ENCODE measurements around the gene TEKTIP1.

DNA sequence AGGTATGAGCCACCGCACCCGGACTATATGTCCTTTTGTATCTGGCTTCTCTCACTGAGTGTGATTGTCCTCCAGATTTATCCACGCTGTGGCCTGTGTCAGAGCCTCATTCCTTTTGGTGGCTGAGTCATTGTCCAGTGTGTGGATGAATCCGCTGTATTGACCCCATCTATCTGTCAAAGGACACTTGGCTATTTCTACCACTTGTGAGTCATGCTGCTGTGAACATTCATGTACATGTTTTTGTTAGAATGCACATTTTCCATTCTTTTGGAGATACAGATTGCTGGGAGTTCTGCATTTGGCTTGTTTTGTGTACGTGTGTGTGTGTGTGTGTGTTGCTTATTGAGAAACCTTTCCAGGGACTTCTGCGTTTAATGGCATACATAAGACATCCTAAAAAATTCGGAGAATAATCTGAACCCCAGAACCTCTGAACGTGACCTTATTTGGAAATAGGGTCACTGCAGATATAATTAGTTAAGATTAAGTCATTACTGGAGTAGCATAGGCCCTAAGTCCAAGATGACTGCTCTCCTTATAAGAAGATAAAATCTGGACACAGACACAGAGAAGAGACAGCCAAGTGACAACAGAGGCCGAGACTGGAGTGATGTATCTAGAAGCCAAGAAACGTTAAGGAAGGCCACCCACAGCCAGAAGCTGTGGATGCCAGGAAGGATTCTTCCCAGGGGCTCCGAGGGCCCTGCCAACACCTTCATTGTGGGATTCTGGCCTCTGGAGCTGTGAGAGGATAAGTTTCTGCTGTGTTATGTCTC lies 41.4 kb downstream of the TEKTIP1 start:
- no peak for TF ChIP-seq CTCF (IDR thresholded peaks at IDR 0.05; ENCODE audit: low read depth, low read length)
- TF ChIP-seq EZH2phosphoT487 (IDR thresholded peaks at IDR 0.05; ENCODE audit: low read depth) = no peak
